WTC11 (cell line): ENCODE results near the gene FAM72A. TPM values are rescaled to one million over a fixed set of nuclear protein-coding genes. Genes with fewer than 3 reads are reported as not detected.

Experiments
- ATAC-seq: fragments of 200-7000 bp; cut with Tn5 transposase; 2 replicates; pipeline ENCODE4 v1.10.0; 2021; ENCODE audit warnings: mild to moderate bottlenecking, moderate library complexity
- CTCF ChIA-PET: fragments of 300-600 bp; sonication (Branson Sonifier 250); formaldehyde crosslinking; loops from one replicate; lab custom pipeline; 2021; ENCODE audit warnings: antibody characterized with exemption; lab: Charles Lee
- POLR2A ChIA-PET: fragments of 350-600 bp; sonication (Branson Sonifier 250); formaldehyde crosslinking; loops from one replicate; lab custom pipeline; 2021; ENCODE audit warnings: antibody characterized with exemption; lab: Charles Lee
- DNase-seq: peaks from one replicate; pipeline ENCODE4 v3.0.0; 2021; ENCODE audit warnings: low spot score
- H3K27ac Mint-ChIP-seq: 2 replicates; pipeline ENCODE4 v1.8.0; 2021; ENCODE audit warnings: mixed read lengths
- H3K27me3 Mint-ChIP-seq: 2 replicates; pipeline ENCODE4 v1.8.0; 2021; ENCODE audit warnings: low read depth, mild to moderate bottlenecking, moderate library complexity, mixed read lengths
- H3K36me3 Mint-ChIP-seq: 2 replicates; pipeline ENCODE4 v1.8.0; 2021; ENCODE audit warnings: mixed read lengths
- H3K4me1 Mint-ChIP-seq: 2 replicates; pipeline ENCODE4 v1.8.0; 2022; ENCODE audit warnings: mixed read lengths
- H3K4me3 Mint-ChIP-seq: 2 replicates; pipeline ENCODE4 v1.8.0; 2021; ENCODE audit warnings: mild to moderate bottlenecking, moderate library complexity, mixed read lengths
- H3K9me3 Mint-ChIP-seq: 2 replicates; pipeline ENCODE4 v1.8.0; 2021; ENCODE audit warnings: mixed read lengths
- EMX1 ChIP-seq: fragments of 250-450 bp; sonication (Bioruptor Pico); IDR thresholded peaks from 2 replicates; pipeline ENCODE4 v1.8.0; 2021; ENCODE audit warnings: mild to moderate bottlenecking
- FOXJ3 ChIP-seq: sonication (generic); formaldehyde crosslinking; IDR thresholded peaks from 2 replicates; pipeline ENCODE4 v1.9.0; 2021; ENCODE audit warnings: missing genetic modification reagents, mild to moderate bottlenecking, borderline replicate concordance
- FOXK1 ChIP-seq: sonication (generic); formaldehyde crosslinking; IDR thresholded peaks from 2 replicates; pipeline ENCODE4 v1.8.0; 2022; ENCODE audit warnings: mild to moderate bottlenecking, moderate library complexity, missing genetic modification reagents
- HMGA2 ChIP-seq: fragments of 250-450 bp; sonication (Bioruptor Pico); IDR thresholded peaks from 2 replicates; pipeline ENCODE4 v1.4.0; 2021; ENCODE audit warnings: mild to moderate bottlenecking, moderate library complexity
- JAZF1 ChIP-seq: fragments of 250-450 bp; sonication (Bioruptor Pico); IDR thresholded peaks from 2 replicates; pipeline ENCODE4 v1.9.0; 2021; ENCODE audit warnings: moderate library complexity, mild to moderate bottlenecking, inconsistent platforms
- NR2C2 ChIP-seq: sonication (generic); formaldehyde crosslinking; IDR thresholded peaks from 2 replicates; pipeline ENCODE4 v1.8.0; 2022; ENCODE audit warnings: mild to moderate bottlenecking, missing genetic modification reagents
- PRRX2 ChIP-seq: fragments of 250-450 bp; sonication (Bioruptor Pico); IDR thresholded peaks from 2 replicates; pipeline ENCODE4 v1.8.0; 2021; ENCODE audit warnings: mild to moderate bottlenecking
- RORB ChIP-seq: fragments of 250-450 bp; sonication (Bioruptor Pico); IDR thresholded peaks from 2 replicates; pipeline ENCODE4 v1.9.0; 2021; ENCODE audit warnings: mild to moderate bottlenecking
- SMAD3 ChIP-seq: sonication (generic); formaldehyde crosslinking; IDR thresholded peaks from 2 replicates; pipeline ENCODE4 v1.8.0; 2022; ENCODE audit warnings: missing genetic modification reagents, mild to moderate bottlenecking, borderline replicate concordance
- SP1 ChIP-seq: sonication (generic); formaldehyde crosslinking; conservative IDR thresholded peaks from 2 replicates; pipeline ENCODE4 v1.8.1; 2022; ENCODE audit warnings: missing genetic modification reagents
- ZNF317 ChIP-seq: sonication (generic); formaldehyde crosslinking; IDR thresholded peaks from 2 replicates; pipeline ENCODE4 v1.8.1; 2023; ENCODE audit warnings: low read depth, mild to moderate bottlenecking, moderate library complexity, missing genetic modification reagents, borderline replicate concordance
- total RNA-seq: library from RNA; stranded (reverse); gene quantifications from 3 replicates; pipeline ENCODE4 v1.2.3, GENCODE V29; 2021
- TF ChIP-seq, protein P1 (sequence below): sonication (generic); formaldehyde crosslinking; IDR thresholded peaks from 2 replicates; pipeline ENCODE4 v1.8.1; 2023; ENCODE audit warnings: mild to moderate bottlenecking, missing genetic modification reagents, moderate library complexity
- TF ChIP-seq, protein P2 (sequence below): sonication (generic); formaldehyde crosslinking; IDR thresholded peaks from 2 replicates; pipeline ENCODE4 v1.8.0; 2022; ENCODE audit warnings: mild to moderate bottlenecking, missing genetic modification reagents
- TF ChIP-seq, protein P3 (sequence below): sonication (generic); formaldehyde crosslinking; IDR thresholded peaks from 2 replicates; pipeline ENCODE4 v1.8.1; 2022; ENCODE audit warnings: low read depth, missing genetic modification reagents, borderline replicate concordance
- TF ChIP-seq, protein P4 (sequence below): sonication (generic); formaldehyde crosslinking; IDR thresholded peaks from 2 replicates; pipeline ENCODE4 v1.8.0; 2022; ENCODE audit warnings: mild to moderate bottlenecking, missing genetic modification reagents
- TF ChIP-seq, protein P5 (sequence below): fragments of 250-450 bp; sonication (Bioruptor Pico); IDR thresholded peaks from 2 replicates; pipeline ENCODE4 v1.9.0; 2021; ENCODE audit warnings: mild to moderate bottlenecking, borderline replicate concordance
- TF ChIP-seq, protein P6 (sequence below): fragments of 200-600 bp; IDR thresholded peaks from 2 replicates; pipeline ENCODE4 v1.8.0; 2022; ENCODE audit warnings: antibody characterized with exemption
- TF ChIP-seq, protein P7 (sequence below): sonication (generic); formaldehyde crosslinking; IDR thresholded peaks from 2 replicates; pipeline ENCODE4 v1.8.1; 2023; ENCODE audit warnings: mild to moderate bottlenecking, missing genetic modification reagents, borderline replicate concordance

Gene FAM72A
- total RNA-seq, 1 experiment from 2014 or later = 27.9 TPM

DNA sequence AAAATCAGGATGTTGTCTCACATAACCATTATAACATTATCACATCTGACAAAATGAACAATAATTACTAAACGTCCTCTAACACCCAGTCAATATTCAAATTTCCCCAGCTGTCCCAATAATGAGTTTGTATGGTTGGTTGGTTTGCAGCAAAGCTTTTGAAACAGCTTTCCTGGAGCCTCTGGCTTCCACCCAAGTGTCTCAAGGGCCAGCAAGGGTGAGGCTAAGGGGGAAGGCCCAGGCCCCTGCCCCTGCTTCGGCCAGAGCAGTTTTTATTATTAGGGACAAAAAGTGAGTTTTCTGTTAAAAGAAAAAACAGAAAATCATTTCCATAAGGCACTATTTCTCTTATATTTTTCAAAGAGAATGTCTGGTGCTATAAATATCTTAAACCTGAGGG lies 66.4 kb downstream of the FAM72A start:
- Mint-ChIP-seq H3K4me3 (no peak overlapping the region), H3K36me3 (no peaks in the 10 kb centered on the region), H3K4me1 (peaks cover 19% of the 10 kb centered on the region), H3K27ac (no peak overlapping the region; the same call in 1 of the 2 replicates), H3K27me3 (peaks cover 4% of the 10 kb centered on the region; the same call in 1 of the 2 replicates), H3K9me3 (peaks cover 26% of the 10 kb centered on the region)
- ChIA-PET POLR2A (no interaction called here), CTCF (no interaction called here)
- TF ChIP-seq, protein P1, sequence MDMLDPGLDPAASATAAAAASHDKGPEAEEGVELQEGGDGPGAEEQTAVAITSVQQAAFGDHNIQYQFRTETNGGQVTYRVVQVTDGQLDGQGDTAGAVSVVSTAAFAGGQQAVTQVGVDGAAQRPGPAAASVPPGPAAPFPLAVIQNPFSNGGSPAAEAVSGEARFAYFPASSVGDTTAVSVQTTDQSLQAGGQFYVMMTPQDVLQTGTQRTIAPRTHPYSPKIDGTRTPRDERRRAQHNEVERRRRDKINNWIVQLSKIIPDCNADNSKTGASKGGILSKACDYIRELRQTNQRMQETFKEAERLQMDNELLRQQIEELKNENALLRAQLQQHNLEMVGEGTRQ (CRISPR knock-in tag) = no peak
- TF ChIP-seq NR2C2 (no peak), JAZF1 (no peak), FOXJ3 (CRISPR knock-in tag) (no peak), SP1 (no peak), SMAD3 (CRISPR knock-in tag) (no peak), HMGA2 (CRISPR knock-in tag) (no peak), EMX1 (CRISPR knock-in tag) (no peak), PRRX2 (CRISPR knock-in tag) (no peak), FOXK1 (CRISPR knock-in tag) (no peak), RORB (CRISPR knock-in tag) (no peak), ZNF317 (CRISPR knock-in tag) (no peak)
- TF ChIP-seq, protein P2, sequence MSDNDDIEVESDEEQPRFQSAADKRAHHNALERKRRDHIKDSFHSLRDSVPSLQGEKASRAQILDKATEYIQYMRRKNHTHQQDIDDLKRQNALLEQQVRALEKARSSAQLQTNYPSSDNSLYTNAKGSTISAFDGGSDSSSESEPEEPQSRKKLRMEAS (CRISPR knock-in tag) = no peak
- TF ChIP-seq, protein P3, sequence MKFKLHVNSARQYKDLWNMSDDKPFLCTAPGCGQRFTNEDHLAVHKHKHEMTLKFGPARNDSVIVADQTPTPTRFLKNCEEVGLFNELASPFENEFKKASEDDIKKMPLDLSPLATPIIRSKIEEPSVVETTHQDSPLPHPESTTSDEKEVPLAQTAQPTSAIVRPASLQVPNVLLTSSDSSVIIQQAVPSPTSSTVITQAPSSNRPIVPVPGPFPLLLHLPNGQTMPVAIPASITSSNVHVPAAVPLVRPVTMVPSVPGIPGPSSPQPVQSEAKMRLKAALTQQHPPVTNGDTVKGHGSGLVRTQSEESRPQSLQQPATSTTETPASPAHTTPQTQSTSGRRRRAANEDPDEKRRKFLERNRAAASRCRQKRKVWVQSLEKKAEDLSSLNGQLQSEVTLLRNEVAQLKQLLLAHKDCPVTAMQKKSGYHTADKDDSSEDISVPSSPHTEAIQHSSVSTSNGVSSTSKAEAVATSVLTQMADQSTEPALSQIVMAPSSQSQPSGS (CRISPR knock-in tag) = no peak
- TF ChIP-seq, protein P4, sequence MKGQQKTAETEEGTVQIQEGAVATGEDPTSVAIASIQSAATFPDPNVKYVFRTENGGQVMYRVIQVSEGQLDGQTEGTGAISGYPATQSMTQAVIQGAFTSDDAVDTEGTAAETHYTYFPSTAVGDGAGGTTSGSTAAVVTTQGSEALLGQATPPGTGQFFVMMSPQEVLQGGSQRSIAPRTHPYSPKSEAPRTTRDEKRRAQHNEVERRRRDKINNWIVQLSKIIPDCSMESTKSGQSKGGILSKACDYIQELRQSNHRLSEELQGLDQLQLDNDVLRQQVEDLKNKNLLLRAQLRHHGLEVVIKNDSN = no peak
- TF ChIP-seq, protein P5, sequence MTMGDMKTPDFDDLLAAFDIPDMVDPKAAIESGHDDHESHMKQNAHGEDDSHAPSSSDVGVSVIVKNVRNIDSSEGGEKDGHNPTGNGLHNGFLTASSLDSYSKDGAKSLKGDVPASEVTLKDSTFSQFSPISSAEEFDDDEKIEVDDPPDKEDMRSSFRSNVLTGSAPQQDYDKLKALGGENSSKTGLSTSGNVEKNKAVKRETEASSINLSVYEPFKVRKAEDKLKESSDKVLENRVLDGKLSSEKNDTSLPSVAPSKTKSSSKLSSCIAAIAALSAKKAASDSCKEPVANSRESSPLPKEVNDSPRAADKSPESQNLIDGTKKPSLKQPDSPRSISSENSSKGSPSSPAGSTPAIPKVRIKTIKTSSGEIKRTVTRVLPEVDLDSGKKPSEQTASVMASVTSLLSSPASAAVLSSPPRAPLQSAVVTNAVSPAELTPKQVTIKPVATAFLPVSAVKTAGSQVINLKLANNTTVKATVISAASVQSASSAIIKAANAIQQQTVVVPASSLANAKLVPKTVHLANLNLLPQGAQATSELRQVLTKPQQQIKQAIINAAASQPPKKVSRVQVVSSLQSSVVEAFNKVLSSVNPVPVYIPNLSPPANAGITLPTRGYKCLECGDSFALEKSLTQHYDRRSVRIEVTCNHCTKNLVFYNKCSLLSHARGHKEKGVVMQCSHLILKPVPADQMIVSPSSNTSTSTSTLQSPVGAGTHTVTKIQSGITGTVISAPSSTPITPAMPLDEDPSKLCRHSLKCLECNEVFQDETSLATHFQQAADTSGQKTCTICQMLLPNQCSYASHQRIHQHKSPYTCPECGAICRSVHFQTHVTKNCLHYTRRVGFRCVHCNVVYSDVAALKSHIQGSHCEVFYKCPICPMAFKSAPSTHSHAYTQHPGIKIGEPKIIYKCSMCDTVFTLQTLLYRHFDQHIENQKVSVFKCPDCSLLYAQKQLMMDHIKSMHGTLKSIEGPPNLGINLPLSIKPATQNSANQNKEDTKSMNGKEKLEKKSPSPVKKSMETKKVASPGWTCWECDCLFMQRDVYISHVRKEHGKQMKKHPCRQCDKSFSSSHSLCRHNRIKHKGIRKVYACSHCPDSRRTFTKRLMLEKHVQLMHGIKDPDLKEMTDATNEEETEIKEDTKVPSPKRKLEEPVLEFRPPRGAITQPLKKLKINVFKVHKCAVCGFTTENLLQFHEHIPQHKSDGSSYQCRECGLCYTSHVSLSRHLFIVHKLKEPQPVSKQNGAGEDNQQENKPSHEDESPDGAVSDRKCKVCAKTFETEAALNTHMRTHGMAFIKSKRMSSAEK = no peak
- TF ChIP-seq, protein P6, sequence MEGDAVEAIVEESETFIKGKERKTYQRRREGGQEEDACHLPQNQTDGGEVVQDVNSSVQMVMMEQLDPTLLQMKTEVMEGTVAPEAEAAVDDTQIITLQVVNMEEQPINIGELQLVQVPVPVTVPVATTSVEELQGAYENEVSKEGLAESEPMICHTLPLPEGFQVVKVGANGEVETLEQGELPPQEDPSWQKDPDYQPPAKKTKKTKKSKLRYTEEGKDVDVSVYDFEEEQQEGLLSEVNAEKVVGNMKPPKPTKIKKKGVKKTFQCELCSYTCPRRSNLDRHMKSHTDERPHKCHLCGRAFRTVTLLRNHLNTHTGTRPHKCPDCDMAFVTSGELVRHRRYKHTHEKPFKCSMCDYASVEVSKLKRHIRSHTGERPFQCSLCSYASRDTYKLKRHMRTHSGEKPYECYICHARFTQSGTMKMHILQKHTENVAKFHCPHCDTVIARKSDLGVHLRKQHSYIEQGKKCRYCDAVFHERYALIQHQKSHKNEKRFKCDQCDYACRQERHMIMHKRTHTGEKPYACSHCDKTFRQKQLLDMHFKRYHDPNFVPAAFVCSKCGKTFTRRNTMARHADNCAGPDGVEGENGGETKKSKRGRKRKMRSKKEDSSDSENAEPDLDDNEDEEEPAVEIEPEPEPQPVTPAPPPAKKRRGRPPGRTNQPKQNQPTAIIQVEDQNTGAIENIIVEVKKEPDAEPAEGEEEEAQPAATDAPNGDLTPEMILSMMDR = no peak
- TF ChIP-seq, protein P7, sequence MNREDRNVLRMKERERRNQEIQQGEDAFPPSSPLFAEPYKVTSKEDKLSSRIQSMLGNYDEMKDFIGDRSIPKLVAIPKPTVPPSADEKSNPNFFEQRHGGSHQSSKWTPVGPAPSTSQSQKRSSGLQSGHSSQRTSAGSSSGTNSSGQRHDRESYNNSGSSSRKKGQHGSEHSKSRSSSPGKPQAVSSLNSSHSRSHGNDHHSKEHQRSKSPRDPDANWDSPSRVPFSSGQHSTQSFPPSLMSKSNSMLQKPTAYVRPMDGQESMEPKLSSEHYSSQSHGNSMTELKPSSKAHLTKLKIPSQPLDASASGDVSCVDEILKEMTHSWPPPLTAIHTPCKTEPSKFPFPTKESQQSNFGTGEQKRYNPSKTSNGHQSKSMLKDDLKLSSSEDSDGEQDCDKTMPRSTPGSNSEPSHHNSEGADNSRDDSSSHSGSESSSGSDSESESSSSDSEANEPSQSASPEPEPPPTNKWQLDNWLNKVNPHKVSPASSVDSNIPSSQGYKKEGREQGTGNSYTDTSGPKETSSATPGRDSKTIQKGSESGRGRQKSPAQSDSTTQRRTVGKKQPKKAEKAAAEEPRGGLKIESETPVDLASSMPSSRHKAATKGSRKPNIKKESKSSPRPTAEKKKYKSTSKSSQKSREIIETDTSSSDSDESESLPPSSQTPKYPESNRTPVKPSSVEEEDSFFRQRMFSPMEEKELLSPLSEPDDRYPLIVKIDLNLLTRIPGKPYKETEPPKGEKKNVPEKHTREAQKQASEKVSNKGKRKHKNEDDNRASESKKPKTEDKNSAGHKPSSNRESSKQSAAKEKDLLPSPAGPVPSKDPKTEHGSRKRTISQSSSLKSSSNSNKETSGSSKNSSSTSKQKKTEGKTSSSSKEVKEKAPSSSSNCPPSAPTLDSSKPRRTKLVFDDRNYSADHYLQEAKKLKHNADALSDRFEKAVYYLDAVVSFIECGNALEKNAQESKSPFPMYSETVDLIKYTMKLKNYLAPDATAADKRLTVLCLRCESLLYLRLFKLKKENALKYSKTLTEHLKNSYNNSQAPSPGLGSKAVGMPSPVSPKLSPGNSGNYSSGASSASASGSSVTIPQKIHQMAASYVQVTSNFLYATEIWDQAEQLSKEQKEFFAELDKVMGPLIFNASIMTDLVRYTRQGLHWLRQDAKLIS (CRISPR knock-in tag) = no peak
- ATAC-seq (no peak), DNase-seq (no peak)
